Measurements from ENCODE around the gene SUFU.
A peak's percentile ranks its signal among the peaks of the same experiment; 100 is the strongest.

Gene SUFU

DNA sequence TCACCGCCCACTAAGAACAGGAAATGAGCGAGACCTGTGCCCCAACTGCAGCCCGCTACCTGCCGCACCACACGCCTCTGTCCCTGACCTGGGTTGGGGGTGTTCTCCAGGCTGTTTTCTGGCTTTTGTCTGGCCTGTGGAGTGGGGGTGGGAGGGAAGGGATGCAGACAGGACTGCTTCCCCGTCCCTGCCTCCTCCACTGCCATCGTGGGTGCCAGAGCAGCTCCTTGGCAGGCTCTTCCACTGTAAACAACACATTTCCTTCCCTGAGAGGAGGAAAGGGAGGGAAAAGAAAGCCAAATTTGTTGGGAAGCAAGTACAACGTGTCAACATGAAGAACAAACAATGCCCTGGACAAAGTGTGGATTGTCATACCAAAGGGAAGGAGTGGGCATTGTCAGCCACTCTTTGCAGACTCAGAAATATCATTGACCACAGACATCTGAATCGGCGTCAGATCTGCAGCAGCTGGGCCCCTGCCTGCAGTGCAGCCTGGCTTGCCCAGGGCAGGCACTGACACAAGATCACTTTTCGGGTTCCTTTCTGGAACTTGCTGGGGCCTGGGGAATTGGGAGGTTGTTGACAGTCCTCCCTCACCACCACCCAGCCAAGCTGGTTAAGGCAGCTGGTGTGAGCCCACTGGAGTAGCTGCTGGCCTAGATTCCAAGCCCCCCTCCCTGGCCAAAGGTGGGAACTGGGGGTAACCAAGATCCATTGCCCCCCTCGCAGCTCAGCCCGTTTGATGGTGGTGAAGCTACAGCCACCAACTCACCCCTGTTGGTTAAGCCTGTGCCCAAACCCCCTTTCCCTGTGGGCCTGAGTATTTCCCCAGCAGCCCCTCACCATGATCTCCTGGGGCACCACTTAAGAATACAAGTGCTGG, 117.9 kb downstream of the SUFU start:
- DNase-seq = no peak

DNA sequence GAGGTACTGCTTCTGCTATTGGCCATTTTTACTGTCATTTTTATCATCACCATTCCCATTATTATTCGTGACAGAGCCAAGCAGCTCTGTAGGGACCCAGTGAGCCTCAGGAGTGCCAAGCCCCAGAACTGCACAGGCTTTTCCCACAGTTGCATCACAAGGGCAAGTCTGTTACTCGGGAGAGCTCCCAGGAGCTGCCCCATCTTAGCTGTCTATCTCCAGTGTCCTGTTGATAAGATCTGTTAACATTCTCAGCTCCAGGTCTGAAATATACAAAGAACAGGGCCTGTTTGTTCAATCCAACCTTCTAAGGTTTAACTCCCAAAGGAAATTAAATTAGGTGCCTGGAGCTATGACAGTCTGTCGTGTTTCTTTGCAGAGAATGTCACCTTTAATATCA, 120.3 kb downstream of the SUFU start:
- DNase-seq = no peak

DNA sequence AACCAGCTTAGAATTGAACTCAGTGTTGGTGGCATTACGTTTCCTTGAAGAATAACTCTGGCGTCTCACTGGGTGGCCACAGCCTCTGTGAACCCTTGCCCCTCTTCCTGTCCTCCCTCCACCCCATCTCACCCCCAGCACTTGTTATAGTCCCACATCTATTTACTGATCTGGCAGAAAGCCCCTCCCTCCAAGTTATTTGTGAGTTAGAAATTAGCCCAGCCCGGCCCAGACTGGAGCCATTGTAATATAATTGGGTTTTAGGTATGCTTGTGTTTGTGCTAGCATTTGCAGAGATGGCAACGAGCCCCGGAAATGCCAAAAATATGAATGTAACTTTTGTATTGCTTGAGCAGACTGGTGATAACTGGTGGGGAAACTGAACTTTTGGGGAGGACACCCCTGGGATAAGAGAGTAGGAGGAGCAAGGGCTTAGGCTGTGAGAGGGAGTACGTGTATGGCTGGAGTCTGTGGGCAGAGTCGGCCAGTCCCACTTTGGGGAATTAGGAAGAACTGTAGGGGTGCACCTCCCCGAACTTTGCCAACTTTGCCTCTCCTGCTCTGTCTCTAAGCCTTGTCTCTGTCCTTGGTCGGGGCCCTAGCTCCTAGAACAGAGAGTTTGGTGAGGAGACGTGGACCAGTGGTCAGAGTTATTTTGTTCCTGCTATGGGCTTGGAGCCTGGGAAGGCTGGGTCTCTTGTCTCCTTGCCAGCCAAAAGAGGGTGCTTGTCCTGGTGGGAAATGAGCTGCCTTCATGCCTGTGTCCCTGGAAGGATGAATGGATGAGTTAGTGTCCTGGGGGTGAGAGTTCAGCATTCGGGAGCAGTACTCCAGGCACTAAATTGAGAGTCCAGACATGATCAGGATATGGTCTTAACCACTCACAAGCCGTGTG, 121.2 kb downstream of the SUFU start:
- DNase-seq = no peak

DNA sequence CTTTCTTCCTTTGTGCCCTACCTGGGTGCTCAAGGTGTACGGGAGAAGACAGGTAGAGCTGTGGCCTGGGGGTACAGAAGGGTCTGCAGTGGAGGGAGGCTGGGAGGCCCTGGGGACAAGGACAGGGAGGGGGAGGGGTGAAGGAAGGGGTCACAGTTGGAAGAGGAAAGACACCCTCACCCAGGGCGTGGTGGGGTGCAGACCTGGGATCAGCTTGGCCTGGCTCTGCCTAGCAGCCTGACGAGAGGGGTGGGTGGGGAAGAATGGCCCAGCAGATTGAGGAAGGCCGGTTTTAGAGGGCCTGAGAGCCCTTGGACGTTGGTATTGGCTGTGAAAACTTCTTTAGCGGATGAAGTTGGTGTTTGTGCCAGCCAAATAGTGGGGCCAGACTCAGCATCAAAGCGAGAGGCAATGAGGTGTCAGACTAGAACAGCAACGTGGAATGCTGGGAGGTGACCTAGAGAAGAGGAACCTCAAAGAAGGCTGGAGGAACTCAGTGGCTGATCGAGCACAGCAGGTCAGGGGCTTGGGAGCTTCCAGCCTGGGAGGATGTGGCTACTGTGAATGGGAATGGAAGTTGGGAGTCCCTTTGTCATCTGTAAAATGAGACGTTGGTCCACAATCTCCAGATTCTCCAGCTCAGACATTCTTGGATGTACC, 122.4 kb downstream of the SUFU start:
- DNase-seq = no peak

DNA sequence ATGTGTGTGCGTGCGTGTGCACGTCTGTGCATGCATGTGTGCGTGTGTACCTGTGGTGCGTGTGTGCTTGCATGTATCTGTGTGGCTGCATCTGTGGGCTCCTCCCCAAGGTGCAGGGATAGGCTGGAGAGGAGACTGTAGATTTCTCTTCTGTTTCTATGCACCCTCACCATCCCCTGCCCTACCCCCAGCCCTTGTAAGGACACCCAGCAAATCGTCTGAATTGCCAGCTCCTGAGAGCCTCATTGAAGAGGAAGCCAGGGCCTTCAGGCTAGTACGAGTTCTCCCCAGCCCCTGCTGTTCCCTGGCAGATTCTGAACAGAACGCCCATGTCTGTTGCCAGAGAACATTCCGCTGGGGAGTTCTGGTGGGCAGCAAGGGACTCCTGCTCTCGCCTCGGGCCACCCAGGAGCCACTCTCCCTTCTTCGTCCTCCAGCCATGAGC, 123.5 kb downstream of the SUFU start:
- DNase-seq = no peak

DNA sequence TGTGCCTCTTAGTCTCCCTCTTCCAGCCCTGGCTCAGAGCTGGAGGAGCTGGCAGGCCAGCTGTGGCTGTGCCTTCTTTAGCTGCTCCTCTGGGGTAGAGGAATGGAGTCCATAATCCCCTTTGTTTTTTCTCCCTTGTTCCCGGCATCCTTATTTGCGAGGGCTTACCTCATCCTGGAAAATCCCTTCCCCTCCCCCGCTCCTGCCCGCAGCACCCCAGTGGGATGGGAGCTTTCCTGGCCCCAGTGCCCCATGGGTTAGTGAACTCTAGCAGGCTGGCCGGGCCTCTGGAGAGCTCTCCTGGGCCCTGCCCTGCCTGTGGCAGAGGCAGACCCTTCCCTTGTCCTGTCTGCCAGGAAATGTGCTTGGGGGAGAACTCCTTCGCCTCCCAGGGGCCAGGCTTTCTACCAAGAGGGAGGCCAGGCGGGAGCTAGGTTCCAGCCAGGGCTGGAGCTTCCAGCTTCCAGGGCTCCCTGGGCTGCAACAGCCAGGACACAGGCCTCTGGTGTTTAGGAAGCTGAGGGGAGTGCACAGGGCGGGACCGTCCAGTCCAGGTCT, 124.0 kb downstream of the SUFU start:
- no peak for DNase-seq

DNA sequence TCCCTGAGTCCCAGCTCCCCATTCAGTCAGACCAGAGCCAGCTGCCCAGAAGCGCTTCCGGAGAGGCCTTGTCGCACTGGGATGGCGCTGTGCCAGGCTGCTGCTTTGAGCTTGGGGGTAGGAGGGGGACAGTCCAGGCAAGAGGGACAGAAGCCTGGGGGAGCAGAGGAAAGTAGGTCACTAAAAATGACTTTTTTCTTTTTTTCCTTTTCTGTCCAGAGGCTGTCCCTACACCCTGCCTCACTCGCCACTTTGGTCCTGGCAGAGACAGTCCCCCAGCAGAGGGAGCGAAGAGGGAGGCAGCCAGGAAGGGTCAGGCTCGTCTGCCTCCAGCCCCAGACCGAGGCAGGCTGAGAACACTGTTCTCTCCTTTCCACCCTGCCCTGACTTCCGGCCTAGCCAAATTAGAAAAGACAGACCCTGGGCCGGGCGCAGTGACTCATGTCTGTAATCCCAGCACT, 124.7 kb downstream of the SUFU start:
- no peak for DNase-seq

DNA sequence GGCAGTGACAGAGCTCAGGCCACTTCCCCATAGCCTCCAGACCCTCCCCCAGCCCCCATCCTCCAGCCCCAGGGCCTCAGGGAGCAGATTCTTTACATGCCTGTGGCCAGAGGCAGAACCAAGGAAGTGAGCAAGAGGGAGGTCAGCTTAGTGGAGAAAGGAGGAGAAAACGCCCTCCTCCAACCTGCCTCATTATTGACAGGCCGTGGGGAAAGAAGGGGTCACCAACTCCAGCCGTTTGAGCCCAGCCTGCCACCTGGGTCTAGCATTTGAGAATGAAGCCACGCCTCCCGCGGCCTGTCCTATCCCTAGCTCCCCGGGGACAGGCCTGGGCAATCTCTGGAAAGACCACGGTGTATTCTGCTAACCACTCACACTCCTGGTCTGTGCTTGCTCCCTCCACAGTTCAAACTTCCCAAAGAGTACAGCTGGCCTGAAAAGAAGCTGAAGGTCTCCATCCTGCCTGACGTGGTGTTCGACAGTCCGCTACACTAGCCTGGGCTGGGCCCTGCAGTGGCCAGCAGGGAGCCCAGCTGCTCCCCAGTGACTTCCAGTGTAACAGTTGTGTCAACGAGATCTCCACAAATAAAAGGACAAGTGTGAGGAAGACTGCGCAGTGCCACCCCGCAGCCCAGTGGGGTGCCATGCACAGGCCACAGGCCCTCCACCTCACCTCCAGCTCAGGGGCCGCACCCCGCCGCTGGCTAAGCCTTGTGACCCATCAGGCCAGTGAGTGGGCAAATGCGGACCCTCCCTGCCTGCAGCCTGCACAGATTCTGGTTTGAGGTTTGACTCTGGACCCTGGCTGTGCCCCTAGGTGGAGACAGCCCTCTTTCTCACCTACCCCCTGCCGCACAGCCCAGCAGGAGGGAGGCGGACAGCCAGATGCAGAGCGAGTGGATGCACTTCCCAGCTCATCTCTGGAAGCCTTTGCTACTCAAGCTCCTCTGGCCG, 126.2 kb downstream of the SUFU start:
- no peak for DNase-seq

DNA sequence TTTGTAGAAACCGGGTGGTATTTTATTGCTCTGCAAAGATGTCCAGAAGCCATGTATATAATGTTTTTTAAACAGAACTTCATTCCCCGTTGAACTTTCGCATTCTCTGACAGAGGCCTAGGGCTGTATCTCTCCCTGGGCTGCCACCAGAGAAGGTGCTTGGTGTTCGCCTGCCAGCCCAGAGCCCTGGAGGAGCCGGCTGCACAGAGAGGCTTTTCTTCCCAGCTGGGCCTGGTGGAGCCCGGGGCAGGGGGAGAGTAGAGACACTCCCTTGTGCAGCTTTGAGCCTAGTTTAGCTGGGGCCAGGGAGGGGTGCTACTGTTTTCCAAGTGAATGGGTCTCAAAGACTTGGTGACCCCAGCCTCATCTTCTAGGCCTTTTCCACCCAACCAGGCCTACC, 126.9 kb downstream of the SUFU start:
- no peak for DNase-seq

DNA sequence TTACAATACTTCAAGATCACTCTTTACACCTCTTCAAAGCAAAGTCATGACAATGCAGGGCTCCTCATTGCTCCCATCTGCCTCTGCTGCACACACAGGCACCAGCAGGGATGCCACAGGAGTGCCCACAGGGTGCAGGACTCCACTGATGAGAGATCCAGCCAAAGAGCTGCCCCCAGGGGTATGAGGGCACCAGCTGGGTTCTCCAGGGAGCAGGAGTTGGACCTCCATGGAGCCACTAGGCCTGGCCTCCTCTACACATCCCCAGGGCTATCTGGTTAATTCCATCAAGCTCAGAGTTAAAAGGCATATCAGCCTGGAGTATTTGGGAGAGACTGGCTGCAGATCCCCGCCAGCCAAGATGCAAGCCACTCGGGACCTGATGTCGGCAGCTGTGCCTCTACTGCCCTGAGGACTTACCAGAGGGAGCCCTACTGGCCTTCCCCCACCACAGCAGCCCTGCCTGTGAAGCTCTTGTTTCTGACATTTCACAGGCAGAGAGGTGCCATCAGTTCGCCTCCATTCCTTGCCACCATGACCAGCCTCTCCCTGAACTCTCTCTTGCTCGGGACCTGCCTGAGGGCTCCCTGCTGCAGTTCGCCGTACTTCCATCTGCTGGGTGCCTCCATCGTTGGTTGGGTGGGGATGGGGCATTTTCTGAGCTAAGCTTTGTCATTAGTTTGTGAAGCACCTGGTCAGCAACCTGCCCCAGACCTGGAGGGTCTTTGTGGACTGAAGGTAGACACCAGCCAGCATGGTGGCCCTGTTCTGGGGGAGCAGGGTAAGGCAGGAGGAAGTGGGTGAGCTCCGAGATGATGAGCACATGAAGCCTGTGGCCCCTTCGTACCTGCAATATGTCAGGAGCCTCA, 128.0 kb downstream of the SUFU start:
- no peak for DNase-seq

DNA sequence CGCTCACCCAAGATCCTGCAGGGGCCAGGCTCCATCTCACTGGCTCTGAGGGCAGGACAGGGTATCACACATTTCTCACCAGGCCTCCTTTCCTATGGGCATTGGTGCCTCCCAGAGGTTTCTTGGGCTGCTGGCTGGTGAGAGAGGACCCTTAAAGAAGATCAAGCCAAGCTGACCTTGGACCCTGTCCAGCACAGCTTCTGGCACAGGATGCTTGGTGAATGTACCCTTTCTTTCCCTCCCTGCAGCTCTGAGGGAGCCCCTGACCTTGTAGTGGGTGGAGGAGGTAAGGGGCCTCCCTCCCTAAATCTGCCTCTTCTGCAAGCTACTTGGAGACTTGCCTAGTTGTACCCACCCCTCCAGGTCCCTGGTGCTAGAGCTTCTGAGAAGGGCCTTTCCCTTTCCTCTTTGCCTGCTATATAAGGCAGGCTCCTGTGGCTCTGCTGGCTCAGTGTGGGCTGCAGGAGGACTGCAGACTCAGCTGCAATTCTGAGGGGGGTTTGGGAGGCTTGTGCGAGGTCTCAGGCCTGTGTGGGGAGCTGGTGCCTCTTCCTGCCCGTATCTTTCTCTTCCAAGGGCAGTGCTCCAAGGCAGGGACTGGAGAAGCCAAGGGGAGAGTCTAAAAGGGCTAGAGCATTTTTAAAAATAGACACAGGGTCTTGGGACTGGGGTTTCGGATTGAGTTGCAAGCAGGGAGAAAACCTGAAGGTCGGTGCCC, 128.8 kb downstream of the SUFU start:
- no peak for DNase-seq

DNA sequence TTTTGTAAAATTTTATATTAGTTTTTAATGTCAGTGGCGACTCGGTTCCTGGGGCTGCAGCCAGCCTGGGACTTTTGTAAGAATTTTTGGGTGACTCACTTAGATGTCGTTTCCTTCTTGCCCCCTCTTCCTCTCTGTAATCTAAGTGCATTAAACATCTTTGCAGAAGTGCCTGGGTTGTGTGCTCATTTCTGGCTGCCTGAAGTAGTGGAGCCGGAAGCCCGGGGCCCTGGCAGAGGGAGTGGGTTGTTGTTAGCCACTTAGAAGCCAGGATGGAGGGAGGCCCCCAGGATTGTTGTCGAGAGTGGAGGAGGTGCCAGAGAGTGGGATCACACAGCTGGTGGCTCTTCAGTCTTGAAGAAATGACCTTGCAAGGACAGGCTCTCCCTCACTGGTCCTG, 129.5 kb downstream of the SUFU start:
- peak; percentile 64 for DNase-seq

DNA sequence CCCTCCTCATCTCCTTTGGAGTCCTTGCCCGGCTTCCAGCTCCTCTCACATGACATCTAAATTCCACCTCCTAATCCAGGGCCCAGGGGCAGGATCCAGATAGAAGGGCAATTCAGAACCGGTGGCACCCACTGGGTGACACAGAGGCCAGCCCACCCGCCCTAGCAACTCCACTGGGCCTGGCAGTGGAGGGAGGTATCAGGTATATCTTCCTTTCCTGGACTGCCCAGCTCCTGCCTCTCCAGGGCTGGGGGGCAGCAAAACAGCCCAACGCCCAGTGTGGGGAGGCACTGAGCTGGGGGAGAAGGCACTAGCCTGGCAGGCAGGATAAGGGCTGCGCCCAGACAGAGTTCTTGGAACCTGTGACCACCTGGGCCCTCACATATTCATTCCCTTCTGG, 130.1 kb downstream of the SUFU start:
- DNase-seq = no peak

DNA sequence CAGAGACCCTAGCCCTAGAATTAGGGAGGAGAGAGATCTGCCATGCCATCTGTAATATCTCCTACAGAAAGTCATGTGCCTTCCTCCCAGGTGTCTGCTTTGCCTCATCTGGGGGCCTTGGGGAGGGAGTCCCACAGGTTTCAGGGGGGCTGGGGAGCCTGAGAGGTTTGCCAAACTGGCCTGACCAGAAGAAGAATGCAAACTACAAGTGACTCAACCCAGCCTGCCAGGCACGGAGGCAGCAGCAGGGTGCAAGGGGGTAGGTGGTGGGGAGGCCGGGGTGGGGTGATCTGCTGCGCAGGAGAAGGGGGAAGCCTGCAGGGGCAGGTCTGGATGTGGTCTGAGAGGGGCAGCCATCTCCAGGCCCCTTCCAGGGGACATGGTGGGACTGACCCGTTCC, 130.9 kb downstream of the SUFU start:
- DNase-seq = no peak

DNA sequence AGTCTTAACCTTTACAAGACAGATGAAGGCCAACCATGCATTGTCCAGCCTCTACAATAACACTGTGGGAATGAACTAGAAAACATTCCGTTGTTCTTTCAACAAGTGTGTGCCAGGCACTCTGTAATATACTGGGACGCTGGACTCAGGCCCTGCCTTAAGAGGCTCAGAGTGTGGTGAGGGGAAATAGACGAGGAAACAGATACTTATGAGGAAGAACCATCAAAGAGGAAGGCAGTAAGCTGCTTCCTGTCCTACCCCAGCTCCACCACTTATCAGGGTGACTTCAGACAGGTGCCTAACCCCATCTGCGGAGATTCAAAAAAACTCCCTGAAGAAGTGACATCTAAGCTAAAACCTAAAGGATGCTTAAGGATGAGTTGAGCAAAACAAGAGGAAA, 131.6 kb downstream of the SUFU start:
- DNase-seq = no peak

DNA sequence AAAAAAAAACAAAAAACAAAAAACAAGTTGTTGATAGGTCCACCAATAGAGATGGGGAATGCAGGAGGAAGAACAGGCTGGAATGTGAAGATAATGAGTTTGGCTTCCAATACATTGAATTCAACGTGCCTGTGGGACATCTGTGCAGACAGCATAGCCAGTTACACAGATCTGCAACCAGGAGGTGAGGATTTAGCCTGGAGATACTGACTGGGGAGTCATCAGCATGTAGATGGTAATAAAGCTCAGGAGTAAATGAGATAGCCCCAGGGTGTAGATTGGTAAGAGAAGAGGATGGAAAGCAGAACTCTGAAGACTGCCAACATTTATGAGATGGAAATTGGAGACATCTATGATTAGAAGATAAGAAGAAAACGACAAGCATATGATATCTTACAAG, 135.8 kb downstream of the SUFU start:
- no peak for DNase-seq

DNA sequence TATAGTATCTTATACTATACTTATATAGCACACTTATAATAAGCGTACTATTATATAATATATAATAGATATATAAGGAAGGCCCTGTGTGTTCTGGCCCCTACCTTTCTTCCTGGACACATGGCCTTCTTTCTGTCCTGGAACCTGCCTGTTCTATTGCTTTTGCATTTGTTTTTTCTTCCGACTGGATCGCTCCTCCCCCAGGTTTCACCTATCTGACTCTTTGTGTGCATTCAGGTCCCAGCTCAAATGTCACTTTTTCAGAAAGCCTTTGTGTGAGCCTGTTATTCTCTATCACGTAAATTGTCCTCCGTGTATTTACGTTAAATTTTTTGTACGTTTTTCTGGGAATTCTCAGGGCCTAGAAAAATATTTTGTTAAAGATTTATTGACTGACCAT, 137.6 kb downstream of the SUFU start:
- DNase-seq = no peak

DNA sequence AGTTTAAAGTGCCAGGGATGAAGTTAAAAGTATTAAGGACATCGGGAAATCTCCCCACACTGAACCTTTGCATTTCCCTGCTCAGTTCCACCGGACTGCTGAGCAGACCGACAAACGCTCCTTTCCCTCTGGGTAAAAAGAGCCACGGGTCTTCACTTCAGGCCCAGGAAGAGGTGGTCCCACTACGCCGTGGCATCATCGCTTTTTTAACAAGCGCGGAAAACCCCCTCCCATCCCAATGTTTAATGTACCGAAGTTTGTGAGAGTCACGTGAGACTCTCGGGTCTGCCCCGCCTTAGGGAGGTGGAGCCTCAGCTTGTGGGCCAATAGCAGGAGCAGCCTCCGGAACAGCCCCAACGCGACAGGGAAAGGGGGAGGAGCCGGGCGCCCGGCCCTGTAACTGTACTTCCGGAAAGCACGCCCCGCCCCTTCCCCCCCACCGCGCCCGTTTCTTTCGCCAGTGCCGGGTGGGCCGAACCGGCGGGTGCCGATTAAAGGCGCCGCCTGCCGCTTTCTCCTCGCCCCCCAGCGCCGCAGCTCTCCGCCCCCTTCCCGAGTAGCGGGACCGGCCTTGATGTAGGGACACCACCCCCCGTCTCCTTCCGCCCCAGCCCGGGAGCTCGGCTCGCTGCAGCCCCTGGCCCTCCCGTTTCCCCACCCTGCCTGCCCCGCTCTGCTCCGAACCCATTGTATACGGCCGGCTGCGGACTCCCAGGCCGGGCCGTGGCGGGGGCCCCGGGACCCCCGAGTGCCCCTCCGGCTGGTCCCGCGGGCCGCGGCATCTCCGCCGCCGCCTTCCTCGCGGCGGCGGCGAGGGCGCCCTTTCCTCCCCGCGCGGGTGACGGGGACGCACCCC, 138.3 kb downstream of the SUFU start:
- DNase-seq = peak; percentile 99

DNA sequence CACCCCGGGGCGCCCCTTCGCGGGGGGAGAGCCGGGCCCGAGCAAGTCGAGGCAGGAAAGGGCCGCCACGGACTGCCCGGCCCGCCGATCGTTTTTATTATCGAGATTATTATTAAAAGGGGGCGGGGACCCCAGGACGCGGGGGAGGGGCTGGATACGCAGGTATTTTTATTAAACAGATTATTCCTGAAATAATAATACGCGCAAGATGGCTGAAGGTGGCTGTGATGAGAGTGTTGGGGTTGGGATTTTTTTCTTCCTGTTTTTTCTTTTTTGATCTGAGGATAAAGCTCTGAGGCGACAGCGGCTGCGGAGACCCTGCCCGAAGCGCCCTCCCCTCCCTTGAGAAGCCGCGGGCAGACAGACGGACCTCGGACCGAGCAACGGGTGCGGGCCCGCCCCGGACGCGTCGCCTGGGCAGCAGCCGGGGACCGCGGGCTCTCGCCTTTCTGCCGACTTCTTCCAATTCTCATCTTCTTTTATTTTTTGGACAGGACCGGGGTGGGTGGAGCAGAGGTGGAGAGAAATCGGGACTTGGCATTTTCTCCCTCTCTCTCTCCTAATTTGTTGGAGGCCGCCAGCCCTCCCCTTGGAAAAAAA, 139.1 kb downstream of the SUFU start:
- peak; percentile 42 for DNase-seq
